H1 (cell line): ENCODE results near the gene ELOA. TPM values are rescaled to one million over a fixed set of nuclear protein-coding genes. Genes with fewer than 3 reads are reported as not detected.
A peak's percentile ranks its signal among the peaks of the same experiment; 100 is the strongest.

Experiments
- CTCF ChIA-PET: fragments of 300-600 bp; sonication (Branson Sonifier 250); formaldehyde crosslinking; loops from one replicate; lab custom pipeline; 2021; ENCODE audit not compliant: partially characterized antibody; lab: Charles Lee
- POLR2A ChIA-PET: fragments of 300-600 bp; sonication (Branson Sonifier 250); formaldehyde crosslinking; loops from one replicate; lab custom pipeline; 2021; ENCODE audit warnings: inconsistent platforms; ENCODE audit not compliant: partially characterized antibody; lab: Charles Lee
- DNase-seq, 2 experiments: peaks; one replicate each; pipeline versions ENCODE4 v3.0.0 to v3.0.0-alpha.2; 2010 to 2022; ENCODE audit warnings: low spot score in 2 of 2, low read depth in 1 of 2, mixed read lengths in 1 of 2
- FAIRE-seq: peaks from 2 replicates; lab custom pipeline; 2011; peaks lifted over from hg19 to GRCh38; lab: Jason Lieb, UNC
- H2AFZ ChIP-seq: 2 replicates; pipeline ENCODE4 v1.8.1; 2012; ENCODE audit warnings: low read length, inconsistent platforms
- H2AK5ac ChIP-seq: 2 replicates; pipeline ENCODE4 v1.6.1; 2013; ENCODE audit warnings: low read depth, low read length
- H2BK120ac ChIP-seq: replicated peaks from 2 replicates; pipeline ENCODE3; 2013; ENCODE audit warnings: low read depth, low read length, inconsistent platforms
- H2BK12ac ChIP-seq: 2 replicates; pipeline ENCODE4 v1.6.1; 2013; ENCODE audit warnings: low read depth, low read length
- H2BK15ac ChIP-seq: 2 replicates; pipeline ENCODE4 v1.6.1; 2013; ENCODE audit warnings: low read length
- H2BK20ac ChIP-seq: 2 replicates; pipeline ENCODE4 v1.6.1; 2013; ENCODE audit warnings: low read length
- H2BK5ac ChIP-seq: 2 replicates; pipeline ENCODE4 v1.6.1; 2013; ENCODE audit warnings: low read depth, low read length
- H3K14ac ChIP-seq: 2 replicates; pipeline ENCODE4 v1.6.1; 2013; ENCODE audit warnings: inconsistent platforms; ENCODE audit not compliant: insufficient read length
- H3K18ac ChIP-seq: 2 replicates; pipeline ENCODE4 v1.6.1; 2013; ENCODE audit warnings: low read length; ENCODE audit errors: extremely low read depth
- H3K23ac ChIP-seq: 2 replicates; pipeline ENCODE4 v1.6.1; 2013; ENCODE audit warnings: inconsistent platforms; ENCODE audit not compliant: insufficient read length
- H3K23me2 ChIP-seq: 2 replicates; pipeline ENCODE4 v1.6.1; 2013; ENCODE audit warnings: low read depth, low read length
- H3K27ac ChIP-seq: 2 replicates; pipeline ENCODE4 v1.6.1; 2011; ENCODE audit warnings: low read depth, low read length, inconsistent platforms
- H3K27me3 ChIP-seq, 4 experiments: replicated peaks in 1 of 4; 1 replicate in 1 of 4; 2 replicates in 3 of 4; pipeline versions ENCODE4 v1.6.1 to v1.8.1; 2011 to 2013; ENCODE audit warnings: low read length in 3 of 4, mild to moderate bottlenecking in 3 of 4, inconsistent platforms in 2 of 4, mixed read lengths in 2 of 4, moderate library complexity in 1 of 4; ENCODE audit not compliant: control insufficient read depth in 3 of 4, insufficient read depth in 3 of 4; ENCODE audit errors: extremely low read depth in 1 of 4
- H3K36me3 ChIP-seq, 4 experiments: 2 replicates each; pipeline versions ENCODE4 v1.6.1 to v1.8.1; 2011 to 2013; ENCODE audit warnings: mild to moderate bottlenecking in 4 of 4, low read length in 3 of 4, moderate library complexity in 2 of 4, control low read depth in 1 of 4, inconsistent platforms in 1 of 4; ENCODE audit not compliant: insufficient read depth in 4 of 4, control insufficient read depth in 2 of 4
- H3K4ac ChIP-seq: replicated peaks from 2 replicates; pipeline ENCODE3; 2013; ENCODE audit warnings: low read length, low read depth, mixed read lengths, inconsistent platforms; ENCODE audit not compliant: insufficient read length
- H3K4me1 ChIP-seq, 4 experiments: replicated peaks in 1 of 4; 1 replicate in 1 of 4; 2 replicates in 3 of 4; pipeline versions ENCODE4 v1.6.1 to v1.8.1; 2011 to 2013; ENCODE audit warnings: low read length in 3 of 4, inconsistent platforms in 2 of 4, mixed read lengths in 1 of 4; ENCODE audit not compliant: insufficient read depth in 4 of 4, control insufficient read depth in 3 of 4
- H3K4me2 ChIP-seq, 2 experiments: 2 replicates each; pipeline versions ENCODE4 v1.6.1 to v1.8.1; 2011 to 2013; ENCODE audit warnings: low read depth in 2 of 2, low read length in 2 of 2, control low read depth in 1 of 2, inconsistent platforms in 1 of 2, mild to moderate bottlenecking in 1 of 2; ENCODE audit not compliant: insufficient read depth in 1 of 2
- H3K4me3 ChIP-seq, 4 experiments: fragments of 200-600, 300-600 bp in 1 of 4; sonication (generic), shearing (Covaris generic), sonication (Bioruptor Twin) in 1 of 4; 2 replicates each; pipeline versions ENCODE4 v1.5.1 to v1.8.1; 2011 to 2016; ENCODE audit warnings: low read length in 4 of 4, low read depth in 3 of 4, control low read depth in 2 of 4, inconsistent platforms in 2 of 4, mild to moderate bottlenecking in 2 of 4, mixed read lengths in 1 of 4, moderate library complexity in 1 of 4; ENCODE audit not compliant: insufficient read depth in 2 of 4; ENCODE audit errors: extremely low read depth in 1 of 4
- H3K56ac ChIP-seq: replicated peaks from 2 replicates; pipeline ENCODE3; 2013; ENCODE audit warnings: low read depth, mild to moderate bottlenecking, mixed read lengths, low read length, inconsistent platforms; ENCODE audit not compliant: insufficient read length
- H3K79me1 ChIP-seq: 2 replicates; pipeline ENCODE4 v1.6.1; 2013; ENCODE audit warnings: low read depth, low read length, control low read depth
- H3K79me2 ChIP-seq, 2 experiments: 2 replicates each; pipeline versions ENCODE4 v1.6.1 to v1.8.1; 2012 to 2013; ENCODE audit warnings: low read length in 2 of 2, mild to moderate bottlenecking in 2 of 2, inconsistent platforms in 1 of 2; ENCODE audit not compliant: insufficient read depth in 2 of 2, control insufficient read depth in 1 of 2
- H3K9ac ChIP-seq, 4 experiments: replicated peaks in 1 of 4; 1 replicate in 1 of 4; 2 replicates in 3 of 4; pipeline versions ENCODE4 v1.6.1 to v1.8.1; 2011 to 2013; ENCODE audit warnings: low read depth in 3 of 4, low read length in 3 of 4, control low read depth in 2 of 4, mild to moderate bottlenecking in 2 of 4, moderate library complexity in 2 of 4, inconsistent platforms in 1 of 4; ENCODE audit errors: extremely low read depth in 1 of 4
- H3K9me3 ChIP-seq, 2 experiments: 2 replicates each; pipeline versions ENCODE4 v1.6.1 to v1.8.1; 2012 to 2013; ENCODE audit warnings: mild to moderate bottlenecking in 2 of 2, moderate library complexity in 2 of 2, control low read depth in 1 of 2, inconsistent platforms in 1 of 2, low read depth in 1 of 2, low read length in 1 of 2, mixed read lengths in 1 of 2; ENCODE audit not compliant: insufficient read depth in 2 of 2
- H4K20me1 ChIP-seq, 2 experiments: replicated peaks in 1 of 2; 2 replicates each; pipeline versions ENCODE3 to v1.8.1; 2011 to 2013; ENCODE audit warnings: inconsistent platforms in 2 of 2, low read length in 2 of 2, mild to moderate bottlenecking in 1 of 2; ENCODE audit not compliant: insufficient read depth in 2 of 2, control insufficient read depth in 1 of 2
- H4K5ac ChIP-seq: 2 replicates; pipeline ENCODE4 v1.6.1; 2013; ENCODE audit warnings: low read length, low read depth, mixed read lengths, inconsistent platforms; ENCODE audit not compliant: insufficient read length
- H4K8ac ChIP-seq: 2 replicates; pipeline ENCODE4 v1.8.0; 2013; ENCODE audit warnings: mild to moderate bottlenecking, moderate library complexity, low read length, inconsistent platforms; ENCODE audit not compliant: insufficient read depth; ENCODE audit errors: extremely low read depth
- H4K91ac ChIP-seq: replicated peaks from 2 replicates; pipeline ENCODE3; 2013; ENCODE audit warnings: low read length, mixed read lengths, inconsistent platforms; ENCODE audit not compliant: insufficient read length
- EP300 ChIP-seq, 2 experiments: IDR thresholded peaks; 1 replicate in 1 of 2; 2 replicates in 1 of 2; pipeline ENCODE4 v1.6.1; 2011 to 2012; ENCODE audit warnings: low read depth in 2 of 2, low read length in 2 of 2, mild to moderate bottlenecking in 2 of 2, borderline replicate concordance in 1 of 2, inconsistent platforms in 1 of 2, moderate library complexity in 1 of 2
- GABPA ChIP-seq: IDR thresholded peaks from 2 replicates; pipeline ENCODE4 v1.6.1; 2011; ENCODE audit warnings: mild to moderate bottlenecking, low read length, moderate library complexity, borderline replicate concordance; ENCODE audit not compliant: insufficient read depth
- PHF8 ChIP-seq: fragments of 200-600 bp; sonication (generic); conservative IDR thresholded peaks from 2 replicates; pipeline ENCODE4 v1.7.1; 2012; ENCODE audit warnings: low read depth, mild to moderate bottlenecking, inconsistent platforms, low read length, moderate library complexity
- SAP30 ChIP-seq: fragments of 300-600 bp; sonication (generic); IDR thresholded peaks from 2 replicates; pipeline ENCODE4 v1.7.1; 2012; ENCODE audit warnings: low read length, moderate library complexity, mild to moderate bottlenecking, inconsistent platforms; ENCODE audit not compliant: insufficient read depth, insufficient replicate concordance
- SUZ12 ChIP-seq: fragments of 200-600 bp; sonication (generic); IDR thresholded peaks from 2 replicates; pipeline ENCODE4 v1.6.1; 2012; ENCODE audit warnings: mild to moderate bottlenecking, inconsistent platforms, low read length, moderate library complexity, mixed read lengths
- YY1 ChIP-seq: IDR thresholded peaks from 2 replicates; pipeline ENCODE4 v1.6.1; 2011; ENCODE audit warnings: low read depth, mild to moderate bottlenecking, low read length
- ZNF274 ChIP-seq: IDR thresholded peaks from 2 replicates; pipeline ENCODE4 v1.7.0; 2012; ENCODE audit warnings: low read length, borderline replicate concordance; ENCODE audit errors: extremely low read depth
- WGBS, 2 experiments: shearing (Covaris generic) in 1 of 2; methylation state at CpG; one replicate each; pipeline versions ENCODE4 v1.1.6 to v1.1.7; 2013 to 2015; ENCODE audit warnings: low lambda C conversion rate in 2 of 2, mixed read lengths in 2 of 2, inconsistent platforms in 1 of 2, low coverage in 1 of 2, missing lambda C conversion rate in 1 of 2; ENCODE audit not compliant: insufficient replicate concordance in 2 of 2, insufficient coverage in 1 of 2, insufficient read length in 1 of 2; ENCODE audit errors: extremely low coverage in 1 of 2, missing lambda C conversion rate in 1 of 2; 5-methylcytosine and 5-hydroxymethylcytosine counted together
- polyA plus RNA-seq, 7 experiments: library from polyadenylated mRNA; depleted of rRNA in 3 of 7; stranded (reverse) in 5 of 7; unstranded in 2 of 7; fragments of >200 nt in 5 of 7; fragments of 200-250 nt in 2 of 7; gene quantifications; 1 replicate in 5 of 7; 2 replicates in 1 of 7; 4 replicates in 1 of 7; pipeline versions ENCODE4 v1.2.1 to v1.2.3, GENCODE V29; 2011 to 2013; ENCODE audit warnings: missing spikeins in 2 of 7, mixed read lengths in 2 of 7
- total RNA-seq: library from RNA; stranded (reverse); fragmentation: NEBNext Ultra II Directional; extraction: Animal tissue kit (Norgen Biotek cat#: 25700); gene quantifications from 2 replicates; pipeline ENCODE4 v1.2.1, GENCODE V29; 2021
- TF ChIP-seq, protein P1 (sequence below): IDR thresholded peaks from 2 replicates; pipeline ENCODE4 v1.6.1; 2012; ENCODE audit warnings: low read length, inconsistent platforms

The ELOA gene
- total and polyA plus RNA-seq, 2 of the 8 experiments (the other 6 are each of a cell fraction or from before 2014, with no cell fraction given), result 15.7 to 61.1 TPM

DNA sequence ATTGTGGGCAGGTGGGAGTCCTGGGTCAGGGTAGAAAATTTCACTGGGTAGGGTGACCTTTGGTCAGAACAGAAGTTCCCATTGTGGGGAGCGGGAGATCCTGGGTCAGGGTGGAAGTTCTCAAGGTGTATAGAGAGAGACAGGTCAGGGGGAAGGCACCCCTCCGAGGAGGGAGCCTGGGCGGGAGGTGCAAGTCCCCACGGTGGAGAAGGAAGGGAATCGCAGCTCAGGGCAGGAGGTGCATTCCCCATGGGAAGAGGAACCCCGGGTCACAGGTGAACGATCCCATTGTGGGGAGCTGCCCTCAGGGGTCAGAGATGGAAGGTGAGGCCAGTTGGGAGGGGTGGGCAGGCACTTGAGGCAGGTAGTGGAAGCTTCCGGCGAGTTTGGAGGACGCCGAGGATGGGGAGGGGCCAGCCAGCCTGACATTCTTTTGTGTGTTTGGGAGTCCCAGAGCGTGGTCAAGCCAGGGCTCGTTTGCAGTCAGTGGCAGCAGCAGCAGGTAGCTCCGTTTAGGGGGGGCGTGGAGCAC is 48.3 kb downstream of the ELOA start:
- POLR2A ChIA-PET, result interaction anchor here (0.6 to 16.2 kb wide), 12 partner anchors 8 to 220 kb away, joined by 3 to 192 read pairs (median 6); partner anchors contain the start of genes ELOA, GALE, PITHD1 and RPL11
- FAIRE-seq, result no peak
- peaks cover 9% of the 10 kb centered on the region for H3K23me2 ChIP-seq

More for the DNA sequence above, 48.3 kb downstream of the ELOA start:
- H4K20me1 ChIP-seq, result peaks cover 7 to 10% of the 10 kb centered on the region in 2 experiments
- peaks cover 10% of the 10 kb centered on the region; the same call in 1 of the 2 replicates for H3K79me1 ChIP-seq
- H2BK120ac ChIP-seq, result no peak overlapping the region
- peak overlapping the region in 3 of 4 experiments; percentile 0 to 64 (median 45); a peak in 5 of 7 replicates for H3K9ac ChIP-seq
- H4K5ac ChIP-seq, result peak overlapping the region; percentile 34
- TF ChIP-seq EP300 (IDR thresholded peaks at IDR 0.05; ENCODE audit: borderline replicate concordance in 1 of 2, low read depth in 2 of 2, low read length in 2 of 2) (no peak), SAP30 (peak; percentile 54), PHF8 (peak; percentile 11; the same call in 1 of the 2 replicates), YY1 (no peak), ZNF274 (no peak), SUZ12 (peak; percentile 1; the same call in 1 of the 2 replicates), GABPA (no peak)
- TF ChIP-seq, protein P1, sequence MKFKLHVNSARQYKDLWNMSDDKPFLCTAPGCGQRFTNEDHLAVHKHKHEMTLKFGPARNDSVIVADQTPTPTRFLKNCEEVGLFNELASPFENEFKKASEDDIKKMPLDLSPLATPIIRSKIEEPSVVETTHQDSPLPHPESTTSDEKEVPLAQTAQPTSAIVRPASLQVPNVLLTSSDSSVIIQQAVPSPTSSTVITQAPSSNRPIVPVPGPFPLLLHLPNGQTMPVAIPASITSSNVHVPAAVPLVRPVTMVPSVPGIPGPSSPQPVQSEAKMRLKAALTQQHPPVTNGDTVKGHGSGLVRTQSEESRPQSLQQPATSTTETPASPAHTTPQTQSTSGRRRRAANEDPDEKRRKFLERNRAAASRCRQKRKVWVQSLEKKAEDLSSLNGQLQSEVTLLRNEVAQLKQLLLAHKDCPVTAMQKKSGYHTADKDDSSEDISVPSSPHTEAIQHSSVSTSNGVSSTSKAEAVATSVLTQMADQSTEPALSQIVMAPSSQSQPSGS, result no peak
- TF ChIP-seq, all 59 proteins: peak for 3
- Histone ChIP-seq H3K4me2 (peak overlapping the region; percentile 74 to 96), H3K4me3 (peak overlapping the region; percentile 63 to 100 (median 96)), H3K14ac (peak overlapping the region; percentile 33), H2BK12ac (no peak overlapping the region), H3K27ac (no peak overlapping the region), H3K79me2 (peaks cover 4 to 21% of the 10 kb centered on the region in 2 experiments; a peak in 3 of 4 replicates), H3K36me3 (peaks cover 3 to 27% (median 24%) of the 10 kb centered on the region in 4 experiments; a peak in 6 of 8 replicates), H4K8ac (peak overlapping the region; percentile 81), H3K4ac (peak overlapping the region; percentile 46), H2BK5ac (peak overlapping the region; percentile 81), H2BK15ac (no peak overlapping the region), H3K4me1 (peaks cover 0 to 11% (median 6%) of the 10 kb centered on the region in 4 experiments; a peak in 5 of 7 replicates), H2AK5ac (no peak overlapping the region), H3K18ac (peak overlapping the region; percentile 60), H2AFZ (no peak overlapping the region), H3K27me3 (no peaks in the 10 kb centered on the region), H4K91ac (no peak overlapping the region), H3K56ac (peak overlapping the region; percentile 79), H3K9me3 (no peaks in the 10 kb centered on the region), H2BK20ac (no peak overlapping the region), H3K23ac (no peak overlapping the region)
- DNase-seq, result peak in 1 of 2 experiments; percentile 63
- CTCF ChIA-PET, result interaction anchor here (0.7 to 2.5 kb wide), 5 partner anchors 11 to 20 kb away, joined by 3 to 7 read pairs (median 4); no protein-coding TSS in a partner anchor
- WGBS, 2 experiments, result 1% methylated on average over 15 of the region's 15 CpGs; no CpG with 5 or more reads in 1 of the 2 experiments
